Smooth muscle cell (in vitro differentiated cells): ENCODE data around the gene VAT1L. TPM values are rescaled to one million over a fixed set of nuclear protein-coding genes. Genes with fewer than 3 reads are reported as not detected.

Experiments
- DNase-seq: peaks from one replicate; lab custom pipeline; 2025; ENCODE audit not compliant: unreplicated experiment; lab: John Stamatoyannopoulos, UW
- H2AFZ ChIP-seq: fragments of 200-600 bp; sonication (generic); 2 replicates; pipeline ENCODE4 v1.6.0; 2016; ENCODE audit warnings: antibody characterized with exemption, low read depth, mild to moderate bottlenecking
- H3F3A ChIP-seq: fragments of 200-600 bp; sonication (generic); 2 replicates; pipeline ENCODE4 v1.6.0; 2017; ENCODE audit warnings: antibody characterized with exemption, low read depth
- H3K27ac ChIP-seq: fragments of 200-600 bp; sonication (generic); 2 replicates; pipeline ENCODE4 v1.5.1; 2016; ENCODE audit warnings: low read depth, mild to moderate bottlenecking
- H3K27me3 ChIP-seq: fragments of 200-600 bp; sonication (generic); 2 replicates; pipeline ENCODE4 v1.6.1; 2016; ENCODE audit warnings: low read depth, mild to moderate bottlenecking
- H3K36me3 ChIP-seq: fragments of 200-600 bp; sonication (generic); 2 replicates; pipeline ENCODE4 v1.5.1; 2016; ENCODE audit warnings: low read depth
- H3K4me1 ChIP-seq: fragments of 200-600 bp; sonication (generic); 2 replicates; pipeline ENCODE4 v1.5.1; 2016; ENCODE audit warnings: low read depth
- H3K4me2 ChIP-seq: fragments of 200-600 bp; sonication (generic); 2 replicates; pipeline ENCODE4 v1.6.0; 2016; ENCODE audit warnings: mild to moderate bottlenecking
- H3K4me3 ChIP-seq: fragments of 200-600 bp; sonication (generic); 2 replicates; pipeline ENCODE4 v1.5.1; 2016; ENCODE audit warnings: mild to moderate bottlenecking
- H3K79me2 ChIP-seq: fragments of 200-600 bp; sonication (generic); 2 replicates; pipeline ENCODE4 v1.6.0; 2016; ENCODE audit warnings: low read depth, mild to moderate bottlenecking
- H3K9ac ChIP-seq: fragments of 200-600 bp; sonication (generic); 2 replicates; pipeline ENCODE4 v1.6.0; 2016; ENCODE audit warnings: low read depth
- H3K9me3 ChIP-seq: fragments of 200-600 bp; sonication (generic); replicated peaks from 2 replicates; pipeline ENCODE4 v1.5.1; 2016; ENCODE audit warnings: low read depth
- H4K20me1 ChIP-seq: fragments of 200-600 bp; sonication (generic); 2 replicates; pipeline ENCODE4 v1.6.0; 2016; ENCODE audit warnings: low read depth
- CTCF ChIP-seq: fragments of 200-600 bp; sonication (generic); IDR thresholded peaks from 2 replicates; pipeline ENCODE4 v1.5.1; 2017; ENCODE audit warnings: borderline replicate concordance, mild to moderate bottlenecking, antibody characterized with exemption; ENCODE audit not compliant: insufficient read depth, poor library complexity, severe bottlenecking
- WGBS: methylation state at CpG from one replicate; pipeline ENCODE4 v1.1.7; 2016; ENCODE audit warnings: low lambda C conversion rate; 5-methylcytosine and 5-hydroxymethylcytosine counted together
- polyA plus RNA-seq: library from polyadenylated mRNA; unstranded; fragments of >200 nt; fragmentation: Nextera tagmentation; extraction: Ambion mirVana; gene quantifications from 2 replicates; pipeline ENCODE4 v1.2.1, GENCODE V29; 2016
- total RNA-seq: library from RNA; depleted of rRNA; stranded (reverse); fragments of >200 nt; gene quantifications from 2 replicates; pipeline ENCODE4 v1.2.3, GENCODE V29; 2014

VAT1L gene
- total and polyA plus RNA-seq, 2 experiments from 2014 or later: 4.0 to 5.4 TPM

GRCh38 chr16:77767211-77767610 is 21.2 kb upstream of the VAT1L start:
- Histone ChIP-seq H4K20me1 (no peaks in the 10 kb centered on the region), H3F3A (no peaks in the 10 kb centered on the region), H3K36me3 (no peaks in the 10 kb centered on the region), H3K27ac (no peak overlapping the region), H3K79me2 (no peaks in the 10 kb centered on the region), H3K4me3 (no peak overlapping the region), H2AFZ (no peak overlapping the region), H3K9me3 (no peaks in the 10 kb centered on the region), H3K4me1 (no peaks in the 10 kb centered on the region), H3K9ac (no peak overlapping the region), H3K4me2 (no peak overlapping the region), H3K27me3 (no peaks in the 10 kb centered on the region)
- no peak for DNase-seq
- WGBS: 99% methylated on average over 4 of the region's 4 CpGs
- TF ChIP-seq CTCF: no peak

- H3K4me2 ChIP-seq: no peak overlapping the region
- 95% methylated on average over 3 of the region's 3 CpGs for WGBS
- H2AFZ ChIP-seq: no peak overlapping the region
- H3K9me3 ChIP-seq: no peaks in the 10 kb centered on the region
- no peak overlapping the region for H3K27ac ChIP-seq
- H3K27me3 ChIP-seq: no peaks in the 10 kb centered on the region
- H3K4me1 ChIP-seq: no peaks in the 10 kb centered on the region
- H3K4me3 ChIP-seq: no peak overlapping the region
- H4K20me1 ChIP-seq: no peaks in the 10 kb centered on the region
- no peak overlapping the region for H3K9ac ChIP-seq
- no peaks in the 10 kb centered on the region for H3K79me2 ChIP-seq
- no peaks in the 10 kb centered on the region for H3K36me3 ChIP-seq
- no peak for DNase-seq
- H3F3A ChIP-seq: no peaks in the 10 kb centered on the region
- TF ChIP-seq CTCF: no peak
Measured at GRCh38 chr16:77767826-77768225, 20.5 kb upstream of the VAT1L start.

GRCh38 chr16:77775911-77776909 is 12.2 kb upstream of the VAT1L start:
- no peak for TF ChIP-seq CTCF
- Histone ChIP-seq H3F3A (no peaks in the 10 kb centered on the region), H3K36me3 (no peaks in the 10 kb centered on the region), H3K9ac (no peak overlapping the region), H3K4me2 (no peak overlapping the region), H3K4me3 (no peak overlapping the region), H3K79me2 (no peaks in the 10 kb centered on the region), H2AFZ (no peak overlapping the region), H3K4me1 (no peaks in the 10 kb centered on the region), H3K9me3 (no peaks in the 10 kb centered on the region), H4K20me1 (no peaks in the 10 kb centered on the region), H3K27ac (no peak overlapping the region), H3K27me3 (no peaks in the 10 kb centered on the region)
- 46% methylated on average over 6 of the region's 6 CpGs for WGBS
- DNase-seq: no peak
